NCI-H82 treated with DMSO at 0.1 percent for 48 hours (cell line): ENCODE measurements around the gene VENTX.

Source experiments
- DNase-seq: peaks from one replicate; lab custom pipeline; 2025; ENCODE audit not compliant: unreplicated experiment; lab: John Stamatoyannopoulos, UW

The VENTX gene

DNA sequence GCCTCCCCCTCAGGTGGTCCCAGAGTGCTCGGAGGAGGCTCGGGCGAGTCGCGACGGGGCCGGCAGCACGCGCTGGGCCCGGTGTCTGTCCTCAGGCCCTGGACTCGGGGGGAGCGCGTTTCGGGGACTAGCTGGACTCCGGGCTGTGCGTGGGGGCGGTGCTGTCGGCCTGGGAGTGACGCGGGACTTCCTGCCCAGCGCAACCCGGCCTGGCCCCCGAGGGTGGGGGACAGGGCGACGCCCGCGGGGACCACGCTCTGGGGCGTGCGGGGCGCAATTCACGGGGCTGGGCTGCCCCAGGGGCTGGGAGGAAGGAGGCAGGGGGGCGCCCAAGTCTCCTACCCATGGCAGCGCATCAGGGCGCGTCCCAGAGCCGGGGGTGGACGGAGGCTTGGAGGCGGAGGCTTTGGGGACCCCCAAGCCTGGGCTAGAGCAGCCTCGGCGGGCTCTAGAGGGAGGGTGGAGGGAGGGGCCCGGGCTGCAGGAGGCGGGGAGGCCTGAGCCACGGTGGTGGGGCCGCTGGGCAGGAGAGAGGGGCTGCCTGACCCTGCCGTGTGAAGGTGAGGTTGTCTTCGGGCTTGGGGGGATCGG lies 2.3 kb upstream of the VENTX start:
- DNase-seq = no peak

DNA sequence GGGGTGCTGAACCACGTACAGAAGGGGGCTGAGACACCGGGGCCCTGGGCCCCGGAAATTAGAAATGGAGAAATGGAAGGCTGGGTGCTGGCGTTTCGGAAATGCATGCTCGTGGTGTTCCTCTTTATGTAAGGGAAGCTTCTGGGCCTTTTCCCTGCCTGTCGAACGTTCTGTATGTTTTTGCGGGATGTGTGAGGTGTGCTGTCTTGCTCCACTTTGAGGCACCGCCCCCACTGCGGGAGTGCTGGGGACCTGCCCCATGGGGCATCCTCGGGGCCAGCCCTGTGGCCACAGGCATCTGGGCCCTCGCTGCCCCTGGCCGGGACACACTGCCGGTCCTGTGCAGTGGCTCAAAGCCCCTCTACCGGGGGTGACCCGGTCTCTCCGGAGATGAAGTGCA lies 1.7 kb upstream of the VENTX start:
- DNase-seq = no peak

DNA sequence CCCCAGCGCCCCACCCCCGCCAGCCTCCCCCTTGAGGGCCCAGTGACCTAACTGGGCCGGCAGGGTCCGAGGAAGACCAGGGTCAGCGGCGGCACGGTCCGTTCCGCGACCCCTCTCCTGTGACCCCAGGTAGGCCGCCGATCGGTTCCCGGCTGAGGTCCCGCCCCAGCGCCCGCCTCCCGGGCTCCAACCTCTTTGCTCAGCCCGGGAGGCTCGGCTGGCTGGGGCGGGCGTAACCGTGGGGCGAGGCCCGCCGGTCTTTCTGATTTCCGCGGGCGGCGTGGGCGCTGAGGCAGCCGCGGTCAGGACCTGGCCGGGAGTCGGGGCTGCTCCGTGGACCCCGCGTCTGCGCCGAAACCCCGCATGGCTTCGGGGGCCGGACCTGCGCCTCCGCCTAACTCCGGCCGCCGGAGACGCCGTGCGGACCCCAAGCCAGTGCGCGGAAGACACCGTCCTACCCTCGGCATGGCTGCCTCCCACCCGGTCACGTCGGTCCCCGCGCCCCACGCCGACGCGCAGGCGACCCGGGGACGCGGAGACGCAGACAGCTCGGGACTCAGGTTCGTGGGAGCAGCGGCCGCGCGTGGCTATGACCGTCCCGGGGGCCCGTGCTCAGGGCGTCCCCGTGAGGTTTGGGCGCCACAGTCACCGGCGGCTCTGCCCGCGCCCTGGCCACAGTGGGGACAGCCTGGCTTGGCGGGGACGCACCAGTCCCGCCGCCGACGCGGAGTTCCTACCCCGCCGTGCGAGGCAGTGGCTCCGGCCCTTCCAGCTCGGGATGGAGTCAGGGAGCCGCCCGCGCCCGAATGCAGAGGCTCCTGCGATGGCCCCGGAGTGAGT lies 1.0 kb upstream of the VENTX start:
- no peak for DNase-seq

DNA sequence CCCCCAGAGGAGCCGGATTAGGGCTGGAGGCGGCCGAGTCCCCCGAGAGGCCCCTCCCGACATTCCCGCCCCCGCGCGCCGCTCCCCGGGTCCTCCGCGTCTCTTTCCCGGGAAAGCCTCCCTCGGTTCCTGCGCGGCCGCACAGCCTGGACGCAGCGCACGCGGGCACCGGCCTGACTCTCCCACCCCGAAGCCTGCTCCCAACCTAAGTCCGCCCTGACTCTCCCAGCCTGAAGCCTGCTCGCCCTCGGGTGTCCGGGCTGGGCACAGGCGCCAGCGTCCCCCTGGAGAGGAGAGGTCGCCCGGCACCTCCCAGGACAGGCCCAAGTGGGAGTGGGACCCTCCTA lies 441 bp upstream of the VENTX start:
- no peak for DNase-seq

DNA sequence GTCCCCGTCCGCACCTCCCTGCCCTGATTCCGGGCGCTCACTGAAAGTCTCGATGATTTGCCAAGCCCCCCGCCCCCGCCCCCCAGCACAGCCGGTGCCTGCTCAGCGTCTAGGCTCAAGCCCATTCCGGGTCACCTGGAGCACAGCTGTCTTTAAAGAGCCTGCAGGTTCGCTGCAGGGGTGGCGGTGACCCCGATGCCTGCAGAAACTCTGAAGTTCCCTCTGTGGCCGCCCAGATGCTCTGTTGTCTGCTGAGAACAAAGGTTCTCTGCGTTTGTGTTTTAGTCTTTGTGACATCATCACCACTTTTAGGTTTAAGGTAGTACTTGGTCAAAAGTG lies 780 bp downstream of the VENTX start:
- no peak for DNase-seq

DNA sequence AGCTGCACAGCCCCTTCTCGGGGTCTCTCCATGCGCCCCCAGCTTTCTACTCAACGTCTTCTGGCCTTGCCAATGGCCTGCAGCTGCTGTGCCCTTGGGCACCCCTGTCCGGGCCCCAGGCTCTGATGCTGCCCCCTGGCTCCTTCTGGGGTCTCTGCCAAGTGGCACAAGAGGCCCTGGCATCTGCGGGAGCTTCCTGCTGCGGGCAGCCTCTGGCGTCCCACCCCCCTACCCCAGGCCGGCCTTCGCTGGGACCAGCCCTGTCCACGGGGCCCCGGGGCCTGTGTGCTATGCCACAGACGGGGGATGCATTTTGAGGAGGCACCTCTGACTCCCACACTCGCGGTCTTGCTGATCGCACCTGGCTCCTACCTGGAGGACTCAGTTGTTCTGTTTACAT lies 2.3 kb downstream of the VENTX start:
- no peak for DNase-seq

DNA sequence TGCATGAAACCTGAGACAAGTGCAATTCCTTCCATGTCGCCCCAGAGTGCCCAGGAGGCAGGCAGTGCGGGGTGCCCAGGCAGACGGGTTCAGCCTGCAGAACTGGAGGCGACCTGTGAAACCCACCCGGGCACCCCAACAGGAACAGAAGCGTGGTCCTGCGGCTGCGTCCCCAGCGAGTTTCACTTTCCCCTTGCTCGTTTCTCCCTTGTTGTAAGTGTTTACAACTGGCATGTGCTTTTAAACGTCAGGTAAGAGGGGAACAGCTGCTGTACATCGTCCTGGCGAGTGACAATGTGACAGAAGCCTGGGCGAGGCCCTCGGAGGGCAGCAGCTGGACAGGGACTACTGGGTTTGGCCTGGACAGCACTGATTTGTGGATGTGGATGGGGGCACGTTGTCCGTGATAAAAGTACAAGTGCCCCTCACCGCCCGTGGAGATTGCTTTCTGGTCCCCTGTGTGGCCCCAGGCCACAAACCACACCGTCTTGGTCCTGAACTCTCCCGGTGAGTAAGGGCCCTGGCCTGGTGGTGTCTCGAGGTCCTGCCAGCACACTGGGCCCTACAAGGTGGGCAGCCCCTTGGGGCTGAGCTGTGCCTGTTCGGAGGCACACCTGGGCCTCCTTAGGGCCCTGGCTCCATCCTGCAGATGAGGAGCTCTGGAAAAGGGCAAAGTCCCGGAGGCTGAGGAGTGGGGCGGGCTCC lies 4.0 kb downstream of the VENTX start:
- no peak for DNase-seq

DNA sequence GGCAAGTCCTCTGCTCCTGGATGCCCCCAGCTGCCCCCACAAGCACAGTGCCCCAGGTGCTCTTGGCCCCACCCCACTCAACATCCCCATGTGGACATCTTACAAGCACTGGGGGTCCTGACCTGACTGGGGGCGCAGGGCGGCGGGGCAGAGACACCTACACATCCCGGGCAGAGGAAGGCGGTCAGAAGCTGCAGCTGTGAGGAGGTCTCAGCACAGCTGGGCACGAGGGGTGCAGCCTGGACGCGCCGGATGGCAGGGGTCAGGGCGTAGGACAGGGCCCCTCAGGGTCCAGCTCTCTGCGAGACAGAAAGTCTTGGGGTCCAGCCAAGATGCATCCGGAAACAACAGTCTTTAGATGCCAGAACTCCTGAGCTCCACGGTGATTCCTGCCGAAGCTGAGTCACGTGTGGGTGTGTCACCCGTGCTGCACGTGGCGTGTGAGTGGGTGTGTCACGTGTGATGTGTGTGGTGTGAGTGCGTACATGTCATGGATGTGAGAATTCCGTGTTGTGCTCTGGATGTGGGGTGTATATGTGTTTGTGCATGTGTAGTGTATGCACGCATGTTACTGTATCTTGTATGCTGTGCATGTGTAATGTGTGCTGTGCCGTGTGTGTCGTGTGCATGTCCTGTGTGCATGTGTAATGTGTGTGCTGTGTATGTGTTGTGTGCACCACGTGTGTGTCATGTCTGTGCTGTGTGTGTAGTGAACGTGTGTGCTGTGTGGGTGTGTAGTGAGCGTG lies 5.1 kb downstream of the VENTX start:
- no peak for DNase-seq

DNA sequence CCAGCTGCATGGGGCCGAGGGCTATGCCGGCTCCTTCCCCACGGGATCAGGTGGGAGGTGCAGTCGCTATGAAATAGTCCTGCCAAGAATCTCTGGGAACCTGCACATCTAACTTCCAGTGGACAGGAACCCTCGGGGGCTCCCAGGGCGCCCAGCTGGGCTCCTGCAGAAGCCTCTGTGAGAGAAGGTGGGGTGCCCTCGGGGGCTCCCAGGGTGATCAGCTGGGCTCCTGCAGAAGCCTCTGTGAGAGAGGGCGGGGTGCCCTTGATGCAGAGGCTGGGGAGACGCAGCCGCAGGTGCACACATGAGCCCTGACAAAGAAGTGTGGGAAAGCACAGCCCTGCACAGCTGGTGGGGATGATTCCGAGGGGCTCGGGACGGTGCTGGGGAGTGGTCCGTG lies 5.9 kb downstream of the VENTX start:
- no peak for DNase-seq

DNA sequence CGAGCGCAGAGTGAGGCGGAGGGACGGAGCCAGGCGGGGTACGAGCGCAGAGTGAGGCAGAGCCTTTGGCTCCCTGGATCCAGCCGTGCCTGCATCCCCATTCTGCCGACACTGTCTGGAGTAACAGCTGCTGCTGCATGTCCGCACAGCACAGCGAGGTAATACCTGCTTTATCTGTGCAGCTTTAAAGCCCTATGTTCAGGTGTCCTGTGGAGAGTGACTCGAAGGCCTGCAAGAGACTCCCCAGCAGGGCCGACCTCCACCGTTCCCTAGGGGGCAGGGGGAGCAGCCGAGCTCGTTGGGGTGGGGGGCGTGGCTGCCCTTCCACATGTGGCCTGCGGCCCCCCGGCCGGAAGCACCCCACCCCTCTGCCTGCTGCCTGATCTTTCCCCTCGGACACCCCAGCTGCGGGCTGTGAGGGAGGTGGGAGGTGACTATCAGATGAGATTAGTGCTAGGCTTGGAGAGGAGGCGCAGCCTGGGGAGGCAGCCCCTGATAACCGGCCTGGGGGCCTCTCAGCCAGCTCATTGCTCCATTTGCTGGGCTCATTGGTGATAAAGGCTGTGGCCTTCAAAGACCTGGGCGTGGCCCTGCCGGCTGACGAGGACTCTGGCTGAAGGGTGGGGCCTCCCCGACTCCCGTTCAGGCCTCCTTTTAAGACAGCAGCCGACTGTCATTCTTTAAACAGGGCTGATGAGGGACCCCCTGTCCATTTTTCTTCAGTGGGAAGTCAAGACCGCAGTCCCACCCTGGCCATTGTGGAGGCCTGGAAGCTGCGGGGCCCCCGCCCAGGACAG lies 8.0 kb downstream of the VENTX start:
- DNase-seq = no peak

DNA sequence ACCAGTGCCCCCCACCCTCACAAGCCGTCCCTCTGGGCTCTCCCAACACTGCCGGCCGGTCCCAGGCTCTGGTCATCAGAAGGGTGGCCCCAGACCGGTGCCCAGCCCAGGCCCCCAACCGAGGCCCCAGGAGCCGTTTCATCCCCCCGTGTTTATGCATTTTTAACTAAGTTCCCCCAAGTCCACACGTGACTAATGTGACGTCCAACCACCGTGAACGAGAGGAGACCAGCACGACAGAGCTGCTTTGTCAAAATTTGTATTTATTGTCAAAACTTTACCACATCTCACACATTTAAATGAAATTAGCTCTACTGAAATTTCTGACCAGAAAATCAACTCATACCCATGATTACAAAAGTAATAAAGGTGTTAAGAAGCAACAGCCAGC lies 8.6 kb downstream of the VENTX start:
- DNase-seq = no peak

DNA sequence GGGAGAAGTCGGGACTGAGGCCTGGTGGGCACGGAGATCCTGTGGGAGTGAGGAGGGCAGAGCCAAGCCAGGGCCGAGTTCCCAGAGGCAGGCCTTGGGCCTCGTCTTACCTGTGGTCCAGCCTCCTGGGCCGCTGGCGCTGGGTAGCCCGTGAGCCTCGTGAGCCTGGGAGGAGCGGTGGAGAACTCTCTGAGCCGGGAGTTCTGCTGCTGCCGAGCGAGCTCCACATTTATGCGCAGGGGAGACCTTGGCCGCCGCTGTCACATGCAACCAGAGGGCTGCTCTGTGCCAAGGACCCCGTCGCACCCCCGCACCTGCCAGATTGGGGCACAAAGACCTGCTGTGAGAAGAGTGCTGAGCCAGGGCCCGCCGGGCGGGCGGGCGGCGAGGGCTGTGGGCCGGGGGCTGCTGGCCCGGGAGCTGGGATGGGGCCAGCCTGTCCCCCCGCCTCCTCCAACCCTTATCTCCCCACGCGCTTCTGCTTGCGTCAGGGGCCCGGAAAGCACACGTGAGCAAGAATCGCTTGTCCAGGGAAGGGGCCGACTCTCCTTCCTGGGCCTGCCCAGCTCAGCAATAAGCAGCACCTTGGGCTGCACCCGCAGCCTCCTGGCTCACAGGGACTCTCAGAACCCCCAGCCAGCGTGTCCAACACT lies 10.2 kb downstream of the VENTX start:
- DNase-seq = no peak

DNA sequence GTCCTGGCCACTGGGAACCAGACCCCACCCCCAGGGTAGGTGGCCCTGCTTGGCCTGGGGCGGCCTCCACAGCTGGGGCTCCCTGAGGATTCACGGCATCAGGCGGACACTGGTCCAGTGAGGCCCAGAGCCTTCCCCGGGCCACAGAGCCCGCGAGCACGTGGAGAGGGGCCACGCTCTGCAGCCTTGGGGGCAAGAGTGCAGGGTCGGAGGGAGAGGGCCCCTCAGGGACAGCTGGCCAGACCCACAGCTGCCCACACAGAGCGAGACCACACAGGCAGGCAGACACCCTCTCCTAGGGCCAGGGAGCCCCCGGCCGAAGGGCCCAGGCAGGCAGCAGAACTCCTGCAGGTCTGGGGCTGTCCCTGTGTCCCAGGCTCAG lies 10.7 kb downstream of the VENTX start:
- DNase-seq = no peak

DNA sequence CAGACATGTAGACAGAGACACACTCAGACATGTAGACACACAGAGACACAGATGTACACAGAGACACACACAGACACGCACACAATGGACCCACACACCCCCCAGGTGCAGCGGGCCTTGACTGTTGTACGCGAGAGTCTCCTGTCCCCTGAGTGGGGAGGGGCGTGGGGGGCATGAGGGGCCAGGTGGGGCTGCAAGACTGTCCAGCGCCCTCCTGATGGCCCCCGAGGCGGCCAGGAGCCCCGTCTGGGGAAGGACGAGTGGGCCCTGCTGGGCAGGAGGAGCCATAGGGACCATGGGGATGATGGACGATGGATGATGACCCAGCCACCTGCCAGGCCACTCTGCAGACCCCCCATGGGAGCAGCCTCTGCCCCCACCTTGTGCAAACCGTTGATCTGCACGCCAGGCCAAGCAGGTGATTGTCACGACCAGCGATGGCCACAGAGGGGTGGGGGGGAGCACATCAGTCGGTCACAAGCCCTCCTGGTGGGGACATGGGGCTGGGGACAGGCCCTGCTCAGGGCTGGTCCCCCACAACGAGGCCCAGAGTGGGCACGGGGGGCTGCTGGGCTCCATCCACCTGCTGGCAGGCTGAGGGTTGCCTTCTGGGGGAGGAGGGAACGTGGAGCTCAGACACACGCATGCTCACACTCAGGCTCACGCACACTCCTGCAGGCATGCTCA lies 11.6 kb downstream of the VENTX start:
- DNase-seq = no peak

DNA sequence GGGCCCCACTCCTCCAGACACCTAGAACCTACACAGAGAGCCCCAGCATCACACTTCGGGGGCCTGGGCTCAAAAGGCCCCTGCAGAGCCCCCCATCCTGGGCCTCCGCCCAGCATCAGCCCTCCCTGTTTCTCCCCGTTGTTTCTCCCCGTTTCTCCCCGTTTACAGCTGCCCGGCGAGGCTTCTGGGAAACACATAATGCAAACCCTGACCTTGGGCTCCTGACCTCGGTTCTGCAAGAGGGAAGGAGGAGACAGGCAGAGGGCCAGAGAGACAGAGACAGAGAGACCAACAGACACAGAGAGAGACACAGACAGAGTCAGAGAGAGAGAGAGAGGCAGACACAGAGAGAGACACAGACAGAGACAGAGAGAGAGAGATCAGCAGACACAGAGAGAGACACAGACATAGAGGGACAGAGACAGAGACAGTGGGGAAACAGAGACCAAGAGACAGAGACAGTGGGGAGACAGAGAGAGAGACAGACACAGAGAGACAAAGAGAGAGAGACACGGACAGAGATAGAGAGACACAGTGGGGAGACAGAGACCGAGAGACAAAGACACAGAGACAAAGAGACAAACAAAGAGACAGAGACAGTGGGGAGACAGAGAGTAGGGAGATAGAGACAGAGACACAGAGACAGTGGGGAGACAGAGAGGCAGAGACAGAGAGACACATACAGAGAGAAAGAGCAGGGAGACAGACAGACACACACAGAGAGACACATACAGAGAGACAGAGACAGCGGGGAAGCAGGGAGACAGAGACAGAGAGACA lies 12.5 kb downstream of the VENTX start:
- DNase-seq = no peak

DNA sequence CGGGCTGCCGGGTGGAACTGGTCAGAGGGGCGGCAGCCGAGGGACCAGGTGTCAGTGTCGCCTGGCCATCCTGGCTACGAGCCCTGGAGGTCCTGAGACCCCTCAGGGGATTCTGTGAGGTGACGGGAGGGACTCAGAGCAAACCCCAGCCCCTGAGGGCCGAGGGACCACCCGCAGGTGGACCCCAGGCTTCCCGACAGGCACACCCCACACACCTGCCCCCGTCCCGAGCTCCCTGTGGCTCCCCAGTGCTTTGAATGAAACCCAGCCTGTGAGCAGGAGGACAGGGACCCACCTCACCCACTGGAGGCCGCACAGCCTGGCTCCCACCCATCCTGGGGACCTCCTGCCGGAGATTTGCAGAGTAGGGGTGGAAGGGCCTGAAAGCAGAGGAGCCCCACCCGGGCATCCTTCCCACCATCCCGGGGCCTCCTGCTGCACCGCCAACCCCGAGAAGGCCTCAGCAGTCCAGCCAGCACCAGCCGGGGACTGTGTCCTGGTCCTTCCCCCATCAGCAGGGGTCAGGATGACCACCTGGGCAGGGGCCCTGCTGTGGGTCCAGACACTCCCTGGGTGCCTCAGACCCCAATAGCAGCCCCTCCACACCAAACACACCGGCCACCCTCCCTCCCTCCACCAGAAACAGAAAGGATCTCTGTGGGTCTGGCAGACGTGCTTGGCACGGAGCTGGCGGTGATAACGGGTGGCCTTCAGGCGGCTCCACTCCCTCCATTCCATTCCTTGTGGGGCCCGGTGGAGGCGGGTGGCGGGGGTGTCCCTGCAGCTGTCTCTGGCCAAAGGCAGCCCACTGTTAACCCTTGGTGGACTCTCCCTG lies 13.9 kb downstream of the VENTX start:
- no peak for DNase-seq

DNA sequence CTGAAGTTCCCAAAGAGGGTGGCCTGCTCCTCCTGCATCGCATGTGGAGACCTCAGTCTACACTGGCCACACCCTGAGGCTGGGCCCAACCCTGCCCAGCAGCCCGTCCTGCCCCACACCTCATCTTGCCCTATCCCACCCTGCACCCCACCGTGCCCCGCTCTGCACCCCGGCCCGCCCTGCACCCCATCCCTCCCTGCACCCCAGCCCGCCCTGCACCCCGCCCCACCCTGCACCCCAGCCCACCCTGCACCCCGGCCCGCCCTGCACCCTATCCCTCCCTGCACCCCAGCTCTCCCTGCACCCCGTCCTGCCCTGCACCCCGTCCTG lies 14.5 kb downstream of the VENTX start:
- DNase-seq = no peak

DNA sequence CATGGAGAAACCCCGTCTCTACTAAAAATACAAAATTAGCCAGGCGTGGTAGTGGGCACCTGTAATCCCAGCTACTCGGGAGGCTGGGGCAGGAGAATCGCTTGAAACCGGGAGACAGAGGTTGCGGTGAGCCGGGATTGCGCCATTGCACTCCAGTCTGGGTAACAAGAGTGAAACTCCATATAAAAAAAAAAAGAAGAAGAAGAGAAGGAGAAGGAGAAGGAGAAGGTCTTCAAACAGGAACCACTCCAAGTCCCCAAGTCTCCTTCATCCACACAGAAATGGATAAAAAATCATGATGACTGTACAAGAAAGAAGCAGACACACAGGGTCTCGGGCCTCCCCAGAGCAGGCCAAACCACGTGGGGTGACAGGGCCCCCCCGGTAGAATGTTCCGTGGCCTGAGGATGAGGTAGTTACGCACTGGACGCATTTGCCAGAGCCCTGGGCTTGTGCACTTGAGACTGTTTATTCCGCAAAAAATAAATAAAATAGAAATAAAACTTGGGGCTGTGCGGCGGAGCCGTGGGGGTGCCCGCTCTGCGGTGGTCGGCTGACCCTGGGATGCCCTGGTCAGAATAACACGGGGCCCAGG lies 15.8 kb downstream of the VENTX start:
- no peak for DNase-seq
